Heart right ventricle (tissue), 16 donors: ENCODE results near the gene TOP3B. TPM values are rescaled to one million over a fixed set of nuclear protein-coding genes. Genes with fewer than 3 reads are reported as not detected.

Experiments used
- ATAC-seq, 8 donors: fragments of 200-7000 bp; cut with Tn5 transposase; one replicate each; pipeline ENCODE4 v1.9.1; 2020; ENCODE audit warnings: mild to moderate bottlenecking in 8 of 8, moderate library complexity in 8 of 8, moderate number of reproducible peaks in 1 of 8
- DNase-seq, 2 donors: peaks; one replicate each; pipeline ENCODE4 v3.0.0-alpha.2; 2020
- H3K27ac ChIP-seq, 10 donors: fragments of 200-600 bp; sonication (generic) in 2 of 10; one replicate each; pipeline versions ENCODE4 v1.5.0 to v1.8.0; 2020 to 2022; ENCODE audit warnings: mild to moderate bottlenecking in 3 of 10
- H3K27me3 ChIP-seq, 7 donors: fragments of 200-600 bp; one replicate each; pipeline ENCODE4 v1.8.0; 2021 to 2022; ENCODE audit warnings: mild to moderate bottlenecking in 2 of 7
- H3K36me3 ChIP-seq, 9 donors: fragments of 200-600 bp; sonication (generic) in 1 of 9; one replicate each; pipeline versions ENCODE4 v1.5.0 to v1.8.0; 2020 to 2022; ENCODE audit warnings: mild to moderate bottlenecking in 2 of 9
- H3K4me1 ChIP-seq, 9 donors: fragments of 200-600 bp; sonication (generic) in 1 of 9; one replicate each; pipeline versions ENCODE4 v1.5.0 to v1.8.0; 2020 to 2022; ENCODE audit warnings: mild to moderate bottlenecking in 4 of 9
- H3K4me3 ChIP-seq, 10 donors: fragments of 200-600 bp; sonication (generic) in 2 of 10; one replicate each; pipeline versions ENCODE4 v1.5.0 to v1.8.0; 2020 to 2022; ENCODE audit warnings: mild to moderate bottlenecking in 7 of 10, moderate library complexity in 2 of 10
- H3K9me3 ChIP-seq, 11 donors: fragments of 200-600 bp in 10 of 11; sonication (generic) in 2 of 11; one replicate each; pipeline versions ENCODE4 v1.5.0 to v1.8.0; 2013 to 2022; ENCODE audit warnings: mild to moderate bottlenecking in 2 of 11, control low read depth in 1 of 11, moderate library complexity in 1 of 11
- WGBS, 2 donors: extraction: QIAGEN DNeasy Blood & Tissue Kit; methylation state at CpG; one replicate each; pipeline ENCODE4 v1.1.7; 2013; ENCODE audit warnings: inconsistent platforms in 1 of 2; 5-methylcytosine and 5-hydroxymethylcytosine counted together
- intact Hi-C, 10 donors: fragments of 100-400 bp; cut with DNase I; formaldehyde crosslinking; loops; one replicate each; pipeline versions ENCODE4 v1.11.1 to v1.14.2; 2022
- polyA plus RNA-seq, 2 donors: library from polyadenylated mRNA; stranded (reverse); fragments of 200-250 nt; gene quantifications; one replicate each; pipeline ENCODE4 v1.2.3, GENCODE V29; 2013
- total RNA-seq, 10 donors: library from RNA; stranded (reverse); fragmentation: NEBNext Ultra II Directional in 3 of 10; extraction: Animal tissue kit (Norgen Biotek cat#: 25700) in 3 of 10; gene quantifications; one replicate each; pipeline versions ENCODE4 v1.2.1 to v1.2.4, GENCODE V29; 2021 to 2023
- TF ChIP-seq, protein P1 (sequence below), 9 donors: fragments of 200-600 bp; sonication (generic) in 2 of 9; IDR thresholded peaks; one replicate each; pipeline versions ENCODE4 v1.5.0 to v1.8.0; 2021 to 2022; ENCODE audit warnings: antibody characterized with exemption in 9 of 9, mild to moderate bottlenecking in 5 of 9, moderate library complexity in 1 of 9
- donor health status: Arrhythmogenic right ventricular cardiomyopathy.
- donor health status: ischemic (EF 13 %, LVEDD 7.1; RV severe dilation, severe dysfunction).
- donor health status: healthy with polysubstance abuse.
- donor health status: DM: no; HTN: yes; CAD: no.
- donor health status: DM: no; HTN: no; CAD: no.
- donor health status: ischemic (EF 25% LVEDD 6.9; RV normal size, moderate dysfunction).
- donor health status: ischemic (EF 25% LVEDD 5.7; RV mildly dilated, moderate dysfunction).
- donor health status: healthy.
- donor health status: DM: yes; HTN: yes; CAD: no.
- donor health status: Ischemic cardiomyopathy.
- donor health status: ischemic (EF 35%, LVEDD 5.7; RV mildly dilated, moderate dysfunction).
- donor health status: nonischemic (EF 11% LVEDD 7.7; RV severe dilation, severe dysfunction).
- donor health status: DM: yes; HTN: yes; CAD: no.
- donor health status: PGD.
- donor health status: ischemic (EF 29% LVEDD 5.4; RV normal size, mild dysfunction).
- donor health status: nonischemic (EF 23%, LVEDD 6.1; RV moderate dilation, normal function).

Gene TOP3B
- total and polyA plus RNA-seq, 12 donors: 7.8 to 20.0 (median 10.8) TPM

DNA sequence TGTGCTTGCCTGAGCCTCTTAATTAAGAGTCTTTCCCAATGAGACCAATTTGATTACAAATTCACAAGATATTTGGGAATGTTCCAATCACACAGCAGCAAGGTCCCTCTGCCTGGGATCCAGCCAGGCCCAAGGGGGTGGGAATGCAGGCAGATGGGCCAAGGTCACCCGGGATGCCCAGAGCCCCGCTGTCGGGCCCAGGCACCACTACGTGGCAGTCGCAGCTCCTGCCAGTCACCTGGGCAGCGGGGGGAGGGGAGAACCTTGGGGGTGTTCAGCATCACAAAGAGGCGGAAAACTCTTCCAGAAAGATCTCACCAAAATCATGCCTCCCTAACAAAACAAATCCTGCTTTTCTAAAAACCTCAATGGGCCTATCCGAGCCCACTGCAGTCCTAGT, 60.9 kb downstream of the TOP3B start:
- WGBS, 2 donors: 80 to 81% methylated on average over 8 of the region's 8 CpGs
- H3K27me3 ChIP-seq: no peaks in the 10 kb centered on the region
- no peak overlapping the region for H3K27ac ChIP-seq
- no peak overlapping the region for H3K4me3 ChIP-seq
- intact Hi-C loops: no loop called here
- no peak for ATAC-seq
- H3K9me3 ChIP-seq: no peaks in the 10 kb centered on the region
- H3K4me1 ChIP-seq: peaks cover 0 to 11% (median 7%) of the 10 kb centered on the region in 9 donors
- peaks cover 0 to 81% (median 23%) of the 10 kb centered on the region in 9 donors for H3K36me3 ChIP-seq
- DNase-seq: no peak
- TF ChIP-seq, protein P1, sequence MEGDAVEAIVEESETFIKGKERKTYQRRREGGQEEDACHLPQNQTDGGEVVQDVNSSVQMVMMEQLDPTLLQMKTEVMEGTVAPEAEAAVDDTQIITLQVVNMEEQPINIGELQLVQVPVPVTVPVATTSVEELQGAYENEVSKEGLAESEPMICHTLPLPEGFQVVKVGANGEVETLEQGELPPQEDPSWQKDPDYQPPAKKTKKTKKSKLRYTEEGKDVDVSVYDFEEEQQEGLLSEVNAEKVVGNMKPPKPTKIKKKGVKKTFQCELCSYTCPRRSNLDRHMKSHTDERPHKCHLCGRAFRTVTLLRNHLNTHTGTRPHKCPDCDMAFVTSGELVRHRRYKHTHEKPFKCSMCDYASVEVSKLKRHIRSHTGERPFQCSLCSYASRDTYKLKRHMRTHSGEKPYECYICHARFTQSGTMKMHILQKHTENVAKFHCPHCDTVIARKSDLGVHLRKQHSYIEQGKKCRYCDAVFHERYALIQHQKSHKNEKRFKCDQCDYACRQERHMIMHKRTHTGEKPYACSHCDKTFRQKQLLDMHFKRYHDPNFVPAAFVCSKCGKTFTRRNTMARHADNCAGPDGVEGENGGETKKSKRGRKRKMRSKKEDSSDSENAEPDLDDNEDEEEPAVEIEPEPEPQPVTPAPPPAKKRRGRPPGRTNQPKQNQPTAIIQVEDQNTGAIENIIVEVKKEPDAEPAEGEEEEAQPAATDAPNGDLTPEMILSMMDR (IDR thresholded peaks at IDR 0.05): no peak

GRCh38 chr22:21921184-21921721, 61.3 kb downstream of the TOP3B start:
- Histone ChIP-seq H3K27ac (no peak overlapping the region), H3K4me1 (peaks cover 0 to 13% (median 7%) of the 10 kb centered on the region in 9 donors), H3K36me3 (peaks cover 0 to 76% (median 20%) of the 10 kb centered on the region in 9 donors), H3K27me3 (no peaks in the 10 kb centered on the region), H3K9me3 (no peaks in the 10 kb centered on the region), H3K4me3 (no peak overlapping the region)
- TF ChIP-seq, protein P1 (IDR thresholded peaks at IDR 0.05): no peak
- WGBS, 2 donors: 85 to 89% methylated on average over 13 of the region's 13 CpGs
- intact Hi-C loops: no loop called here
- DNase-seq (no peak), ATAC-seq (no peak)

GRCh38 chr22:21920341-21921183, 62.0 kb downstream of the TOP3B start:
- no peaks in the 10 kb centered on the region for H3K9me3 ChIP-seq
- no peaks in the 10 kb centered on the region for H3K27me3 ChIP-seq
- DNase-seq (no peak), ATAC-seq (no peak)
- 85 to 90% methylated on average over 16 of the region's 16 CpGs for WGBS, 2 donors
- H3K36me3 ChIP-seq: peaks cover 0 to 69% (median 20%) of the 10 kb centered on the region in 9 donors
- no peak overlapping the region for H3K27ac ChIP-seq
- no peak overlapping the region for H3K4me3 ChIP-seq
- intact Hi-C loops: no loop called here
- peaks cover 0 to 13% (median 7%) of the 10 kb centered on the region in 9 donors for H3K4me1 ChIP-seq
- TF ChIP-seq, protein P1 (IDR thresholded peaks at IDR 0.05): no peak

DNA sequence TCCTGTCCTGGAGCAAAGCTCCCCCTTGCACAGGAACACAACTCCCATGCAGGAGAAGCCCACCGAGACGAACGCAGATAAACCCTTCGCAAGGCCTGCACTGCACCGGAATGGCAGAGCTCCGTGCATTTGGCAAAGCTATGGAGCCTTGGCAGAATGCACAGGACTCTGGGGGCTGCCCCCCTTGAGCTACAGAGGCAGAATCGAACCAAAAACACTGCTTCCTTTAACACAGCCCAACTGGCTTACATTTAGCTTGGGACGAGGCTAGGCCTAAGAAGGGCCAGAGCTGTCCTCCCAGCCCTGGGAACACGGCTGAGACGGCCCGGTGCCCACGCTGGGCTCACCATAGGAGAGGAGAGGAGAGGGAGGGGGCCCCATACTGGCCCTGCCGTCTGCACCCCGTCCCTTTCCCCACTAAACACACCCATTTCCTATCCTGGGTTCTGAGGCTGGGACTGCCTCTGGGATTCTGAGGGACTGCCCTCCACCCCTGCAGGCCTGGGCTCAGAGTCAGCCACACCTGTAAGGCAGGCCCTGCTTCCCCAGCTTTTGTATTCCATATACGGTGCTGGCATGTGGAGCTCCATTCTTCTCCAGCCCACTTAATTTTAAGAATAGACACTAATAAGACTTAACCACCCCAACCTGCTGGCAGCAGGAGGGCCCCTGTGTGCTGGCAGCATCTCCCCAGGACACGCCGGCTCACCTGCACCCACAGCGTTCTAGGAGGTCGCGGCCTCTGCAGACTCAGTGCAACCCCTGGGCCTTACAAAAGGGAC, 62.9 kb downstream of the TOP3B start:
- no peak overlapping the region for H3K27ac ChIP-seq
- TF ChIP-seq, protein P1 (IDR thresholded peaks at IDR 0.05): no peak
- no peaks in the 10 kb centered on the region for H3K27me3 ChIP-seq
- H3K36me3 ChIP-seq: peaks cover 0 to 60% (median 20%) of the 10 kb centered on the region in 9 donors
- DNase-seq (no peak), ATAC-seq (no peak)
- no peak overlapping the region for H3K4me3 ChIP-seq
- no peaks in the 10 kb centered on the region for H3K9me3 ChIP-seq
- intact Hi-C loops: no loop called here
- peaks cover 0 to 13% (median 7%) of the 10 kb centered on the region in 9 donors for H3K4me1 ChIP-seq
- 84% methylated on average over 20 of the region's 20 CpGs for WGBS, 2 donors
